Neuronal stem cell (in vitro differentiated cells): Measurements from ENCODE around the gene ZFAND2B.

Source experiments
- DNase-seq: peaks from one replicate; pipeline ENCODE4 v3.0.0-alpha.2; 2013; ENCODE audit warnings: low spot score
- H2AFZ ChIP-seq: one replicate; pipeline ENCODE4 v1.6.1; 2013; ENCODE audit warnings: mild to moderate bottlenecking, low read length, inconsistent platforms
- H2AK5ac ChIP-seq: 2 replicates; pipeline ENCODE4 v1.6.1; 2013; ENCODE audit warnings: low read depth, mild to moderate bottlenecking, inconsistent platforms, low read length, moderate library complexity, mixed read lengths
- H2BK120ac ChIP-seq: 2 replicates; pipeline ENCODE4 v1.6.1; 2013; ENCODE audit warnings: low read depth, mild to moderate bottlenecking, inconsistent platforms, low read length, moderate library complexity, mixed read lengths
- H2BK12ac ChIP-seq: one replicate; pipeline ENCODE4 v1.6.1; 2013; ENCODE audit warnings: low read length, inconsistent platforms
- H2BK15ac ChIP-seq: 2 replicates; pipeline ENCODE4 v1.6.1; 2013; ENCODE audit warnings: mild to moderate bottlenecking, low read length, inconsistent platforms, mixed read lengths
- H2BK5ac ChIP-seq: one replicate; pipeline ENCODE4 v1.6.1; 2013; ENCODE audit warnings: inconsistent platforms, mild to moderate bottlenecking, low read length, moderate library complexity
- H3K14ac ChIP-seq: one replicate; pipeline ENCODE4 v1.6.1; 2013; ENCODE audit warnings: low read length, inconsistent platforms
- H3K18ac ChIP-seq: 2 replicates; pipeline ENCODE4 v1.6.1; 2013; ENCODE audit warnings: low read length, inconsistent platforms
- H3K23ac ChIP-seq: 2 replicates; pipeline ENCODE4 v1.6.1; 2013; ENCODE audit warnings: low read depth, mild to moderate bottlenecking, mixed read lengths, low read length, inconsistent platforms; ENCODE audit not compliant: poor library complexity
- H3K27ac ChIP-seq: replicated peaks from 3 replicates; pipeline ENCODE4 v1.5.1; 2013; ENCODE audit warnings: low read length, inconsistent platforms
- H3K27me3 ChIP-seq, 3 experiments: 2 replicates each; pipeline ENCODE4 v1.6.1; 2013; ENCODE audit warnings: low read length in 3 of 3, mild to moderate bottlenecking in 2 of 3, inconsistent platforms in 1 of 3, low read depth in 1 of 3, mixed read lengths in 1 of 3, moderate library complexity in 1 of 3; ENCODE audit not compliant: control insufficient read depth in 3 of 3, insufficient read depth in 3 of 3
- H3K36me3 ChIP-seq, 2 donors: replicated peaks in 1 of 2; 2 replicates each; pipeline ENCODE4 v1.6.1; 2013; ENCODE audit warnings: low read length in 2 of 2; ENCODE audit not compliant: control insufficient read depth in 2 of 2, insufficient read depth in 2 of 2
- H3K4ac ChIP-seq: 2 replicates; pipeline ENCODE4 v1.6.1; 2013; ENCODE audit warnings: inconsistent platforms, mild to moderate bottlenecking, low read length, moderate library complexity
- H3K4me1 ChIP-seq, 2 donors: 1 replicate in 1 of 2; 2 replicates in 1 of 2; pipeline ENCODE4 v1.6.1; 2013; ENCODE audit warnings: low read length in 2 of 2, low read depth in 1 of 2; ENCODE audit not compliant: control insufficient read depth in 2 of 2, insufficient read depth in 1 of 2
- H3K4me2 ChIP-seq: one replicate; pipeline ENCODE4 v1.6.1; 2013; ENCODE audit warnings: mild to moderate bottlenecking, low read length, inconsistent platforms; ENCODE audit not compliant: insufficient read depth, poor library complexity, severe bottlenecking
- H3K4me3 ChIP-seq, 2 donors: 2 replicates each; pipeline ENCODE4 v1.5.1; 2013; ENCODE audit warnings: low read length in 2 of 2, mild to moderate bottlenecking in 2 of 2, inconsistent platforms in 1 of 2, moderate library complexity in 1 of 2
- H3K79me1 ChIP-seq: one replicate; pipeline ENCODE4 v1.6.1; 2013; ENCODE audit warnings: low read depth, mild to moderate bottlenecking, inconsistent platforms, low read length, moderate library complexity
- H3K9ac ChIP-seq: one replicate; pipeline ENCODE4 v1.6.1; 2013; ENCODE audit warnings: mild to moderate bottlenecking, low read depth, low read length, inconsistent platforms; ENCODE audit not compliant: poor library complexity
- H3K9me3 ChIP-seq, 2 donors: replicated peaks in 1 of 2; 2 replicates each; pipeline versions ENCODE3 to v1.6.1; 2013; ENCODE audit warnings: low read length in 2 of 2, mild to moderate bottlenecking in 2 of 2, inconsistent platforms in 1 of 2, low read depth in 1 of 2, mixed read lengths in 1 of 2, moderate library complexity in 1 of 2; ENCODE audit not compliant: control insufficient read depth in 2 of 2, insufficient read depth in 1 of 2
- H4K8ac ChIP-seq: one replicate; pipeline ENCODE4 v1.6.1; 2013; ENCODE audit warnings: low read depth, mild to moderate bottlenecking, inconsistent platforms, low read length, moderate library complexity
- H4K91ac ChIP-seq: one replicate; pipeline ENCODE4 v1.6.1; 2013; ENCODE audit warnings: low read length, low read depth, mild to moderate bottlenecking, inconsistent platforms; ENCODE audit not compliant: poor library complexity
- WGBS, 2 donors: extraction: QIAGEN DNeasy Blood & Tissue Kit; methylation state at CpG; one replicate each; pipeline ENCODE4 v1.1.7; 2013; ENCODE audit warnings: missing lambda C conversion rate in 2 of 2, mixed read lengths in 1 of 2; ENCODE audit not compliant: insufficient read length in 2 of 2, insufficient replicate concordance in 1 of 2; ENCODE audit errors: extremely low coverage in 2 of 2; 5-methylcytosine and 5-hydroxymethylcytosine counted together

ZFAND2B gene

DNA sequence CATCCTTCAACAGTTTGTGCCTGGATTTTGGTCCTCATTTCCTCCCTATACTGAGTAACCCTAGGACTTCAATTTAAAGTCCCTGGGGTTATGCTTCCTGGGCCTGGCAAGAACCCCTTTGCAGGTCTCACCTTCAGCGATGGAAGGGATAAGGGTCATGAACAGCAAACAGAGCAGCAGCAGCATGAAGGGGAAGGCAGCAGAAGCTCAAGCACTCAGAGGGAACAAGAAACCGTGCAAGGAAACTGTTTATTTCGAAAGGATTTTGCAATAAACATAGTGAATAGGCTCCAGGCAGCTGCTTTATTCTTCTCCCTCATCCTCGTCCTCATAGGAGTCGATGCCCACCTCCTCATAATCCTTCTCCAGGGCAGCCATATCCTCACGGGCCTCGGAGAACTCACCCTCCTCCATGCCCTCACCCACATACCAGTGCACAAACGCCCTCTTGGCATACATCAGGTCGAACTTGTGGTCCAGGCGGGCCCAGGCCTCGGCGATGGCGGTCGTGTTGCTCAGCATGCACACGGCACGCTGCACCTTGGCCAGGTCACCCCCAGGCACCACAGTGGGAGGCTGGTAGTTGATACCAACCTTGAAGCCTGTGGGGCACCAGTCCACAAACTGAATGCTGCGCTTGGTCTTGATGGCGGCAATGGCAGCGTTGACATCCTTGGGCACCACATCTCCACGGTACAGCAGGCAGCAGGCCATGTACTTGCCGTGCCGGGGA, 43.6 kb downstream of the ZFAND2B start:
- no peak for DNase-seq
- no CpG with 5 or more reads among the region's 22 CpGs for WGBS, 2 donors
- H2BK5ac ChIP-seq = peak overlapping the region; percentile 44

DNA sequence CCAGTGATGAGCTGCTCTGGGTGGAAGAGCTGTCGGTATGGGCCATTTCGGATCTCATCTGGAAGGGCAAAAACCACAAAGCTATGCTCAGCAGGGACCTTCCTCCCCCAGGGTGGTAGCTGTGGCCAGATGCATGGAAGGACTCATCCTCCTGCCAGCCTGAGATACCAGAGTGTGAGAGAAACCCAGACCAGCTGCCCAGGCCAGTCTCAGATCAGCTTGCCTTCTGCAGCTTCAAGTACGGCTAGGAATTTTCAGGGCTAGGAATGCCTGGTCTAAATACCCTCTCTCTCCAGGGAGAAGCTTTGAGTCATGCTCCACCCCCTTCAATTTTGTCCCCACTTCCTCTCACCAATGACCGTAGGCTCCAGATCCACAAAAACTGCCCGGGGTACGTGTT, 45.1 kb downstream of the ZFAND2B start:
- Histone ChIP-seq H3K18ac (no peak overlapping the region), H4K91ac (no peak overlapping the region), H3K23ac (no peak overlapping the region), H2BK120ac (no peak overlapping the region), H2BK12ac (no peak overlapping the region), H2BK15ac (no peak overlapping the region), H2AFZ (no peak overlapping the region), H3K79me1 (peaks cover 2% of the 10 kb centered on the region), H3K4me1 (peaks cover 12 to 18% of the 10 kb centered on the region in 2 donors), H2BK5ac (no peak overlapping the region), H3K27me3 (peaks cover 28 to 57% (median 55%) of the 10 kb centered on the region in 3 experiments), H4K8ac (no peak overlapping the region), H3K4ac (no peak overlapping the region), H3K14ac (no peak overlapping the region), H3K9me3 (peaks cover 0 to 2% of the 10 kb centered on the region in 2 donors), H2AK5ac (no peak overlapping the region), H3K4me3 (no peak overlapping the region), H3K4me2 (no peak overlapping the region), H3K36me3 (peaks cover 9 to 22% of the 10 kb centered on the region in 2 donors), H3K9ac (no peak overlapping the region), H3K27ac (no peak overlapping the region)
- WGBS, 2 donors = no CpG with 5 or more reads among the region's 6 CpGs
- DNase-seq = no peak

More for the DNA sequence above, 43.6 kb downstream of the ZFAND2B start:
- no peak overlapping the region for H3K4ac ChIP-seq
- H2BK120ac ChIP-seq = no peak overlapping the region
- H3K9me3 ChIP-seq = peaks cover 0 to 2% of the 10 kb centered on the region in 2 donors
- H2BK15ac ChIP-seq = no peak overlapping the region
- H2AK5ac ChIP-seq = no peak overlapping the region
- peak overlapping the region; percentile 81 for H4K91ac ChIP-seq
- H3K4me2 ChIP-seq = no peak overlapping the region
- no peak overlapping the region for H2BK12ac ChIP-seq
- H3K36me3 ChIP-seq = peaks cover 10 to 24% of the 10 kb centered on the region in 2 donors
- H3K23ac ChIP-seq = peak overlapping the region; percentile 35
- peaks cover 15 to 22% of the 10 kb centered on the region in 2 donors for H3K4me1 ChIP-seq
- H3K18ac ChIP-seq = no peak overlapping the region
- H3K4me3 ChIP-seq = peak overlapping the region in 1 of 2 donors; percentile 17
- peak overlapping the region; percentile 3 for H3K9ac ChIP-seq
- H3K27me3 ChIP-seq = peaks cover 23 to 42% (median 42%) of the 10 kb centered on the region in 3 experiments
- H3K14ac ChIP-seq = no peak overlapping the region
- no peak overlapping the region for H3K27ac ChIP-seq
- H3K79me1 ChIP-seq = no peaks in the 10 kb centered on the region
- H2AFZ ChIP-seq = no peak overlapping the region
- H4K8ac ChIP-seq = no peak overlapping the region

- Histone ChIP-seq H2BK15ac (no peak overlapping the region), H3K23ac (peak overlapping the region; percentile 13), H3K9me3 (peaks cover 0 to 2% of the 10 kb centered on the region in 2 donors), H3K27ac (no peak overlapping the region), H2AFZ (no peak overlapping the region), H3K4me2 (no peak overlapping the region), H4K91ac (no peak overlapping the region), H4K8ac (no peak overlapping the region), H3K18ac (no peak overlapping the region), H3K14ac (no peak overlapping the region), H2BK12ac (no peak overlapping the region), H3K4me1 (peaks cover 12 to 18% of the 10 kb centered on the region in 2 donors), H3K36me3 (peaks cover 9 to 18% of the 10 kb centered on the region in 2 donors), H3K79me1 (peaks cover 2% of the 10 kb centered on the region), H3K4ac (no peak overlapping the region), H2AK5ac (no peak overlapping the region), H3K27me3 (peaks cover 28 to 59% (median 55%) of the 10 kb centered on the region in 3 experiments), H3K4me3 (no peak overlapping the region), H2BK5ac (no peak overlapping the region), H3K9ac (peak overlapping the region; percentile 55), H2BK120ac (no peak overlapping the region)
- DNase-seq = no peak
- WGBS, 2 donors = no CpG with 5 or more reads among the region's 5 CpGs
Observed at GRCh38 chr2:219252084-219252483, 45.5 kb downstream of the ZFAND2B start.

- H3K4me2 ChIP-seq = peak overlapping the region; percentile 80
- H3K27ac ChIP-seq = no peak overlapping the region
- no peak overlapping the region for H4K91ac ChIP-seq
- no peak overlapping the region for H2AK5ac ChIP-seq
- H3K4me1 ChIP-seq = peaks cover 12 to 18% of the 10 kb centered on the region in 2 donors
- H3K4ac ChIP-seq = no peak overlapping the region
- no peak overlapping the region for H3K23ac ChIP-seq
- peaks cover 7 to 13% of the 10 kb centered on the region in 2 donors for H3K36me3 ChIP-seq
- peaks cover 28 to 59% (median 55%) of the 10 kb centered on the region in 3 experiments for H3K27me3 ChIP-seq
- no peak overlapping the region for H3K4me3 ChIP-seq
- no peak overlapping the region for H2BK12ac ChIP-seq
- no peak overlapping the region for H2BK120ac ChIP-seq
- H2BK15ac ChIP-seq = peak overlapping the region; percentile 37
- H3K9me3 ChIP-seq = peaks cover 0 to 2% of the 10 kb centered on the region in 2 donors
- DNase-seq = no peak
- no CpG with 5 or more reads among the region's 9 CpGs for WGBS, 2 donors
- peaks cover 2% of the 10 kb centered on the region for H3K79me1 ChIP-seq
- no peak overlapping the region for H3K18ac ChIP-seq
- H3K14ac ChIP-seq = no peak overlapping the region
- no peak overlapping the region for H3K9ac ChIP-seq
- H2AFZ ChIP-seq = peak overlapping the region; percentile 83
- no peak overlapping the region for H2BK5ac ChIP-seq
- H4K8ac ChIP-seq = no peak overlapping the region
Observed at GRCh38 chr2:219252570-219252899, 46.0 kb downstream of the ZFAND2B start.
